ENCODE measurements around the gene CNTN4.

DNA sequence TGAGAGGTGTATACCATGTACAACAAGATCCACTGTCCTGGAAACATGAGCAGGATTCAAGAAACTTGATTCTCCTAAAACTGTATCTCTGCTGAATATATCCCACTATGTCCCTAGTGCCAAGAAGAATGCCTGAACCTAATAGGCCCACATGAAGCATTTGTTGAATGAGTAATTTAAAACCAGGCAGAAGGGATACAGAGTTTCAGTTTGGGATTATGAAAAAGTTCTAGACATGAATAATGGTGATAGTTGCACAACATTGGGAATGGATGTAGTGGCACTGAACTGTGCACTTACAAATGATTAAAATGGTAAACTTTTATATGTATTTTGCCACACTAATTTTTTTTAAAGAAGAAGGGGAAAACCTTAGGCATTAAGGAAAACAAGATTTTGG lies 750.4 kb downstream of the CNTN4 start:
- TF ChIP-seq, protein P1, sequence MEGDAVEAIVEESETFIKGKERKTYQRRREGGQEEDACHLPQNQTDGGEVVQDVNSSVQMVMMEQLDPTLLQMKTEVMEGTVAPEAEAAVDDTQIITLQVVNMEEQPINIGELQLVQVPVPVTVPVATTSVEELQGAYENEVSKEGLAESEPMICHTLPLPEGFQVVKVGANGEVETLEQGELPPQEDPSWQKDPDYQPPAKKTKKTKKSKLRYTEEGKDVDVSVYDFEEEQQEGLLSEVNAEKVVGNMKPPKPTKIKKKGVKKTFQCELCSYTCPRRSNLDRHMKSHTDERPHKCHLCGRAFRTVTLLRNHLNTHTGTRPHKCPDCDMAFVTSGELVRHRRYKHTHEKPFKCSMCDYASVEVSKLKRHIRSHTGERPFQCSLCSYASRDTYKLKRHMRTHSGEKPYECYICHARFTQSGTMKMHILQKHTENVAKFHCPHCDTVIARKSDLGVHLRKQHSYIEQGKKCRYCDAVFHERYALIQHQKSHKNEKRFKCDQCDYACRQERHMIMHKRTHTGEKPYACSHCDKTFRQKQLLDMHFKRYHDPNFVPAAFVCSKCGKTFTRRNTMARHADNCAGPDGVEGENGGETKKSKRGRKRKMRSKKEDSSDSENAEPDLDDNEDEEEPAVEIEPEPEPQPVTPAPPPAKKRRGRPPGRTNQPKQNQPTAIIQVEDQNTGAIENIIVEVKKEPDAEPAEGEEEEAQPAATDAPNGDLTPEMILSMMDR (IDR thresholded peaks at IDR 0.05) = no peak
- no peak for TF ChIP-seq POLR2AphosphoS5 (IDR thresholded peaks at IDR 0.05)

Measured in upper lobe of left lung (tissue), 4 donors.